HT-29 (cell line): ENCODE results near the gene CCDC28B. TPM values are rescaled to one million over a fixed set of nuclear protein-coding genes. Genes with fewer than 3 reads are reported as not detected.
A peak's percentile ranks its signal among the peaks of the same experiment; 100 is the strongest.
"Not testable (repeated sequence)": the region's sequence is repeated elsewhere in the genome, so short reads cannot be mapped to it uniquely, and the experiment has no call there.

ENCODE experiments used
- DNase-seq: peaks from one replicate; pipeline ENCODE4 v3.0.0-alpha.2; 2015; ENCODE audit warnings: low spot score
- total RNA-seq: library from RNA; depleted of rRNA; stranded (reverse); fragments of >200 nt; shearing (Covaris generic); gene quantifications from 2 replicates; pipeline ENCODE4 v1.2.3, GENCODE V29; 2014; rRNA removed

Gene CCDC28B
- 9.5 and 12.3 TPM in 2 replicates for total RNA-seq

DNA sequence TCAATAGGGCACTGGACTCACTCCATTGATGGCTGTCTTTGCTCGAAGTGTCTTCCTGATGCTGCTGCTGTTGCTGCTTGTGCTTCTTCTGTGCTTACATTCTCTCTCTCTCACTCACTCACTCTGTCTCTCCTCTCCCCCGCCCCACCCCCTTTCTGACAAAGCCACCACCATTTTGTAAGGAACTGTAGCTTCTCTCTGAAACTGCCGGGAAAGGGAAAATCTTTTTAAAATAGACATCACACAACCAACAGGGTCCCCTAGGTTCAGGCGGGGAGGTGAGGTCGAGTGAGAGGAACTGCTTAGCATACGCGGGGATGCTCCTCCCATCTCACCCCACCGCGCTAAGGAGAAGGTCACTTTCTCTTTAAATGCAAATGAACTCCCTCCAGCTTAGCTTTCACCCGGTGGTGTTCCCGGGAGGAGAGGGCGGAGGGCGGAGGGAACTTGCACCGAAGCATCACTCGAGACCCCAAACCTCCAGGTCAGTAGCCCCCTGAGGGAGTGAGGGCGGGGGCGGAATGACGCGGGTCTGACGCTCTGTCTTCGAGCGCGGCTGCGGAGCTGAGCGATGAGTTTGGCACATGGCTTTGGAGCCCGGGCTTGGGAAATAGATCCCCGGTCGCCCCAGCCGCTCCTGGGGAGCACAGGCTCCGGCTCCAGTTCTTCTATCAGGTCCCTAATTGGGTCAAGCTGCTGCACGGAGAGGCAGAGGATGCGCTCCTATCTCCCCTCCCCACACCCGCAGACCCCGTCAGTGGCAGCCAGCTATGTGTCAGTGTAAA is at the start of gene CCDC28B:
Gene CCDC28B (plus strand): TSS at position 370 of the 785 bp plus-strand sequence. CDS start 1,341 bp downstream, outside the sequence.
- peak; percentile 53 for DNase-seq

DNA sequence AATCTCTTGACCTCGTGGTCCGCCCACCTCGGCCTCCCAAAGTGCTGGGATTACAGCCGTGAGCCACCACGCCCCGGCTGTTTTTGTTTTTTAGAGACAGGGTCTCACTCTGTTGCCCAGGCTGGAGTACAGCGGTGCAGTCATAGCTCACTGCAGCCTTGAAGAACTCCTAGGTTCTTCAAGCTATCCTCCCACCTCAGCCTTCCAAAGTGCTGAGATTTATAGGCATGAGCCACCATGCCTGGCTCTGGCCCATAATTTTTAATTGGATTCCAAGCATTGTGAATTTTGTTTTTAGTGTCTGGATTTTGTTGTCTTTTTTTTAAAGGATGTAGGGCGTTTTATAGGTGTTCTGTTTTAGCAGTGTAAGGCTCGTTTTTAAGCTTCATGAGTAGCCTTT is 49.5 kb upstream of the CCDC28B start:
- no peak for DNase-seq

DNA sequence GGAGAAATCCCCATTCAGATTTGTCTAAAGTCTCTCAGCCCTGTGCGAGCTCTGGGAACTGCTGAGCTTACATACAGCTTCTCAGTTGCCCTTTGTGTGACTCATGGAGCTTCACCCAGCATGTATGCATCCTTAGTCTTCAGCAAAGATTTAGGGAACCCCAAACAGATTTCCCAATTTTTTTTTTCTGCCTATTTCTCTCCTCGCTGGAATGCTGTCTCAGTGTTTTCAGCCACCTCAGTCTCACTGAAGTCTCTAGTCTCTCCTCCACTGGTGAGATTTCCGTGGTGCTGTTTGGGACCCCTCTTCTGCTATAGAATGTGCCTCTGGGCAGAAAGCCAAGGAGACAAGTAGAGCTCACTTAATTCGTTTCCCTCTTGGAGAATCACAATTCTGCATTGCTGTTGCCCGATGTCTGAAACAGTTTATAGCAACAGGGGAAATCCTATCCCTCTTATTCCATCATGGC is 49.0 kb upstream of the CCDC28B start:
- DNase-seq, result no peak

DNA sequence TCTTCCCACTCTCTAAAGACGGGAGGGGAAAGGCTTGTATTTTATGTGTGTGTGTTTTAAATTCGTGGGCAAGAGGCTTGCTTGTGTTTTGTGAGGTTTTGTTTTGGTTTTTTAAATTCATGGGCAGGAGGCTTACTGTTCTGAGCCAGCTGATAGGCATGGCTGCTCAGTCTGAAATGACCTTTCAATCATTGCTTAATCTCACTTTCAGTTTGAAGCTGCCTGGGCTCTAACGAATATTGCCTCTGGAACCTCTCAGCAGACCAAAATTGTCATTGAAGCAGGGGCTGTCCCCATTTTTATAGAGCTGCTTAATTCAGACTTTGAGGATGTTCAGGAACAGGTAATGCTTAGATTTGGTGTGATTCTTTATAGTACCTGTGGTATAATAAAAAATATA is 41.2 kb upstream of the CCDC28B start:
- DNase-seq, result no peak

DNA sequence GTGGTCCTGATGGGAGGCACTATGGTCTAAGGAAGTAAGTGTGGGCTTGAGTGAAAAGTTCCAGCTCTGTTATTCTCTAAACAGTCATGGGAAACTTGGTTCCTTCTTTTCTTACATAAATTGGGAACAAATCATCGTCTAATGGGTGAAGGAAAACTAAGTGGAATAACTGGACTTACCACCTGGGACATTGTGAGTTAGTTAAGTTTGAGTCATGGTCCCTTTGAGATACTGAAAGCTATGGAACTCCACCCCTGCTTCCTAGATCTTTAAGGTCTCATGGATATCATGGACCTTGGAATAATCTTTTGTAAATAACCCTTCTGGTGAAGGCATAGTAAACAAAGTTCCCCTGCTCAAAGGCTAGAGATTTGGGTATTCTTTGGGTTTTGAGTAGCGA is 37.0 kb upstream of the CCDC28B start:
- DNase-seq, result no peak

DNA sequence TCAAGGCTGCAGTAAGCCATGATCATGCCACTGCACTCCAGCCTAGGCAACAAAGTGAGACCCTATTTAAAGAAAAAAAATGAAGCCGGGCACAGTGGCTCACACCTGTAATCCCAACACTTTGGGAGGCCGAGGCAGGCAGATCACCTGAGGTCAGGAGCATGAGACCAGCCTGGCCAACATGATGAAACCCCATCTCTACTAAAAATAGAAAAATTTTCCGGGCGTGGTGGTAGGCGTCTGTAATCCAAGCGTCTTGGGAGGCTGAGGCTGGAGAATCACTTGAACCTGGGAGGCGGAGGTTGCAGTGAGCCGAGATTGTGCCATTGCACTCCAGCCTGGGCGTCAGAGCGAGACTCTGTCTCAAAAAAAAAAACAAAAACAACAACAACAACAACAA is 34.8 kb upstream of the CCDC28B start:
- DNase-seq, result not testable (repeated sequence)

DNA sequence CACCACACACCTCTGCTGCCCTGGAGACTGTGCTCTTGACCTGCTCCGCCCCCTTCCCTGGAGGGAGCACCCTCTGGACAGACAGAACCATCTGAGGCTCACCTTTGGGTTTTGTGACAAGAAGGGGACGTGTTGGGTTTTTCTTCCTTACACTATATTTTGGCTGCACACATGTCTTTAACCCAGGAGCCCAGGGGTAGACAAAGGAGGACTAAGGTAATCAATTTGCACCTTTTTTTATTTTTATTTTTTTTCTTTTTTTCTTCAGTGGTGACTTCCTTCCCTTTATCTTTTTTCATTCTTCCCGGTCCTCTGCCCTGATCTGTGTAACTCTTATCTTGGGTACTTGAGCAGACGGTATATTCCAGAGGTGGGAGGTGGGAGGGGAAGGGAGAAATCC is 29.4 kb upstream of the CCDC28B start:
- DNase-seq, result no peak

DNA sequence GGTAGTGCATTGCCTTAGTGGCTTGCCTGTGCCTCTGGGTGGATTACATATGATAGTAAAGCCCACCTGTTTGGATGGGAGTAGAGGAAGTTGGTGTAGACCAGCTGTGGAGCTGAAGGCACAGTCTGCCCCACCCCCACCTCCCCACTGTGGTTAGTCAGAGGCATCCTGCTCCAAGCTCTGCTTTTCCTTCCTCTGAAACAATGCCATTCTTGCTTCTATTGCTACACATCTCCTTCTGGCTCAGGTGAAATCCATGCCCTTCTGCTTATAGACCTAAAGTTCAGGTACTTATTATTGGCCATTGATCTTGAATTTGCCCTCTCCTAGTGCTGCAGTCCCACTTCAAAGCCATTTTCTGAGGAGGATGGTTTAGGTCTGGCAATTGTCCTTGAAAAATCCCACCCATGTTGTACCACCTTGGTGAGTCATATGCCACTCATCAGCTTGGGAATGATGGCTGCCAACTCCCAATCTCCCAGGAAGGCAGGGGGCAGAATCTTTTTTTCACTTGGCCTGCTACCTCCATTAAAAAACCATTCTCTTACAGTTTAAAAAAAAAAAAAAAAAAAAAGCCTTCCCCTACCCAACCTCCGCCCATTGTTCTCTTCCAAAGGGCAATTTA is 27.7 kb upstream of the CCDC28B start:
- DNase-seq, result no peak

DNA sequence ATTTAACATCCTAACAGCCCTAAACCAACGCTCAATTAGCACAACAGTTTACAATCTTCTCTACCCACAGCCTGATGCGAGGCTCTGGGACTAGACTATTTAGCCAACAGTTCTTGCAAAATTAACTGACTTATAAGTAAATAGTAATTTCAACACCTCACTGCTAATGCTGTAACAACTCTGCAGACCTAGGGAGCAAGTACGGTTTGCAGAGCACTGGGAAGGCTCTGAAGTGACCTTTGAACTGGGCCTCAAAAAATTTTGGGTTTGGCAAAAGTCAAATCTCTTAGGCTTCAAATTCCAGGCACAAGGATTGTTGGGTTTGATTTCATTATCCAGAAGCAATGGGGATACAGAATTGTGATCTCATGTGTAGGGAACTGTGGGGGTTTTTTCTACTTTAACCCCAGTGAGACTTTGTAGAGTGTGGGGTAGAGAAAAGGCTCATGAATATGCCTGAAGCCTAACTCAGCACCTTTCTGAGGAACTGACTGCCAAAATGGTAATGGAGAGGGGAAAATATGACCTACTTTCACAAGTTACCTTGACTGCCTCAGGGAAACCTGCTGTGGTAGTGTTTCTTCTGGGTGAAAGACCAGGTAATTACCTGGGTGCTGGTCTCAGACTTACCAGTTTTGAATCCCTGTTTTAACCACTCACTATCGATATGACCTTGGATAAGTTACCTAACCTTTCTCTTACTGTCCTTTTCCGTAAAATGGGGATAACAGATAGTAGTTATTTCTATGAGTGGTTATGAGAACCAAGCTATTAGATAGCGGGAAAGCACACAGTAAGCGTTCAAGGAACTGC is 21.8 kb upstream of the CCDC28B start:
- DNase-seq, result no peak

DNA sequence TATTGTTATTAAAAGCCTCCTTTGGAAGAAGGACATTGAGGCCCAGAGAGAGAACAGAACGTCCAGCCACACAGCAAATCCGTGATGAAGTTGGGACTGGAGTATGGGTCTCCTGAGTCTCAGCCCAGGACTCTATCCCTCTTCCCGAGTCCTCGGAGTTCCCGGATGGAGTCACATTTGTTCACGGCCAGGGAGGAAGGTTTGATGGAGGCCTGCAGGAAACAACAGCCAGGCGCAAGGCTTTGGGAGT is 21.3 kb upstream of the CCDC28B start:
- DNase-seq, result no peak

DNA sequence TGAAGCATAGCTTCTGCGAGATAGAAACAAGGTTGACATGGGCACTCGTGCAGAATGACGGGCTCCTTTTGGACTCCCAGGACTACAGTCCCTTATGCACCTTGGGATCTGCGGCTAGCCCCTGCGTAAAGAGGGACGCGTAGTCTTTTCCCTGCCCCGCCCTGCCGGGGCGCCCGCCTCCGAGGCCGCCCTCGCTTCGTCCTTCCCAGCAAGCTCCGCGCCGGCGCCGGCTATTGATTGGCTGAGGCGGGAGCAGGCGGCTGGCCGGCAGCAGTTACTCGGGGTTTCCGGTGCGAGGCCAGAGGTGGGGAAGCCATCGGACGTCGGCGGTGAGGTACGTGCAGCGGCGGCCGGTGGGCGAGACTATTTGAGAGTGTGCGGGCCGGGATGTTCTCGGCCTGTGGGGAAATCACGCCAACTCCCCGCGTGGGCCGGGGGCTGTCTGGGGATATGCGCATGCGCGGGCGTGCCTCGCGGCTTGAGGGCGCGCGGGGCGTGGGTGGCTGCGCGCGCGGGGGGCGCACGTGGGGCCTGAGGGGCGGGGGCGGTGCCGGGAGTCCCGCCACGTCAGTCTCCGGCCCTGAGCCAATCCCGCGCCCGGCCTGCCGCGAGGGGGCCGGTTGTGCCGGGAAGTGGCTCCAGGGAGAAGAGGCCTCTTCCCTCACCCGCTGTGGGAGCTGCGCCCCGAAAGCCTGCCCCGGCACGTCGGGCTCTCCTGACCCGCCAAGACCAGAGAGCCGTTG is 20.8 kb upstream of the CCDC28B start, which contains the start of gene TXLNA:
Gene TXLNA (plus strand): TSS at position 233 of the 743 bp plus-strand sequence. CDS start 671 bp downstream, outside the sequence.
- peak; percentile 91 for DNase-seq

DNA sequence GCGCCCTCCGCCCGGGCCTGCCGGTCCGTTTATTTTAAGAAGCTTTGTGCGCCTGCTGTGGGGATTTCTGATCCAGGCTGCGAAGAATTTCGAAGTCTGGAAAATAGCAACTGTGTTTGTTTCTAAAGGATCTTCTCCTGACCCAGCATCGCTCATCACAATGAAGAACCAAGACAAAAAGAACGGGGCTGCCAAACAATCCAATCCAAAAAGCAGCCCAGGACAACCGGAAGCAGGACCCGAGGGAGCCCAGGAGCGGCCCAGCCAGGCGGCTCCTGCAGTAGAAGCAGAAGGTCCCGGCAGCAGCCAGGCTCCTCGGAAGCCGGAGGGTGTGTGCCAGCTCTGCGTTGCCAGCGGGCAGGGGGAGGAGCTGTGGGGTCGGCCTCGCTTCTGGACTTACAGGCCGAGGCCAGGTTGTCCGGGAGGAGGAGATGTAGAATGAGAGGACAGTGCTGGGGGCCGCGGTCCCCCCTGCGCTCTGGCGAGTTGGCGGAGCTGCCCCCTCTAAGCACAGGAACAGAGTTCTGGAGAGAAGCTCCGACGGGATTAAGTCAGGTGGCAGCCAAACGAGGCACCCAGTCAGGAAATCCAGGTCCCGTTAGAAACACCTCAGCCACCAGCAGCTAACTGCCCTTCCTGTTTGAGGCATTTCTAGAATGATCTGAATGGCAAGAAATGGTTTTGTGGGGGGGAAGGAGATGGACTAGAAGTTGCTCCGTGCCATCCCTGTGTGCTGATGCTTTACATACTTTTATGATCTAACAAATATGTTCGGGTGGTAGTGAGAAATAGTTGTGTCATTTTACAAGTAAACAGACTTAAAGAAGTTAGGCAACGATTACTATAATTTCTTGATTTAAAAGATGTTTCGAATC is 20.0 kb upstream of the CCDC28B start:
- DNase-seq, result peak; percentile 51

DNA sequence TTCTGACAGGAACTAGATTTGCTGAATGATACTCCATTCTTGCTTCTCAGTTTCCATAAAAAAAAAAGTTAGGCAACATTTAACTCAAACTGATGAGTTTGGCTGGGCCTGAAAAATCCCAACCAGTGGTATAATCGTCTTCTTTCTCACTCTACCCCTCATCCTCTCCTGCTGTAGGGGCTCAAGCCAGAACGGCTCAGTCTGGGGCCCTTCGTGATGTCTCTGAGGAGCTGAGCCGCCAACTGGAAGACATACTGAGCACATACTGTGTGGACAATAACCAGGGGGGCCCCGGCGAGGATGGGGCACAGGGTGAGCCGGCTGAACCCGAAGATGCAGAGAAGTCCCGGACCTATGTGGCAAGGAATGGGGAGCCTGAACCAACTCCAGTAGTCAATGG is 19.3 kb upstream of the CCDC28B start:
- DNase-seq, result no peak

DNA sequence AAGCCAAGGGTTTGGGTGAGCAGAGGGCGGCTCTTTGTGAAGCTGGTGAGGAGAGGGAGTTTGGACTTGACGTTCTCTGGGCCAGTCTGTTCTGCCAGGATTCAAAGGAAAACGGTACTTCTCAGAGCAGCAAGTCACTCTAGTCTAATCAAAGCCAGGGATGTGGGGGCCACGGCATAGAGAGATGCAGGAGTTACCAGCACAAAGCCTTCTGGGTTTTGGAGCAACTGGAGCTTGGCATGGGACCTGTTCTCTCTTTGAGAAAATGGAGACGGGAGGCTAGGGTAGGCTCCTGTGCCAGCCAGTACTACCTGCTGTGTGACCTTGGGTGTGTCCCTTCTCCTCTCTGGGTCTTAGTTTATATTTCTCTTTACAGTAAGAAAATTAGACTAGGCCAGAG is 18.8 kb upstream of the CCDC28B start:
- no peak for DNase-seq

DNA sequence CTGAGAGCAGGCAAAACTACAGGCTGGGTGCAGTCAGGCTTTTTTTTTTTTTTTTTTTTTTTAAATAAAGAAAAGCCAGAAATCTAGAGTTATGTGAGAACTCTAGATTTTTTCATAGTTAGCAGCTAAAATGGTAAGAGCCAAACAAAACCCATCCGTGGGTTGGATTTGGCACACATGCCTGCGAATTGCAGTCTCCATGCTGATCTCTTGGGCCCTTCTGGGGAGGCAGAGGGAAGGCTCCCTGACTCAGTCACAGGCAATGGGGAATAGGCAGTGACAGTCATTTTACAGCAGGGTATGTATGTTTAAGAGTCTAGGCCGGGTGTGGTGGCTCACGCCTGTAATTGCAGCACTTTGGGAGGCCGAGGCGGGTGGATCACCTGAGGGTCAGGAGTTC is 18.3 kb upstream of the CCDC28B start:
- no peak for DNase-seq

DNA sequence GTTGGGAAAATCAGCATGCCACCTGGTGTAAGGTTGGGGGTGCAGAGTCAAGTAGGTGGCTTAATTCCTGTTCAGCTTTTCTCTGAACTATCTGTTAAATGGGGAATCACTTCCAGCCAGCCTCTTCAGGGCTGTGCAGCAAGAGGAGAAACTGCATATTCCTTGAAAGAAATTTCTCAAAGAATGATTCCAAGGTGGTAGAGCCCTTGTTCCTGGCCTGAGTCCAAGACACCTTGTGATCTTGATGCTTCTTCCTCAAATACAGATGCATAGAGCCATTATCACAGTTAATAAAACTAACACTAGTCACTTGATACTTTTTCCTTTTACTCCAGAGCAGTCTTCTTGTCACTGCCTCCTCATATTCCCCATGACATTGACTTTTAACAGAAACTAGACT is 15.7 kb upstream of the CCDC28B start:
- DNase-seq, result no peak

DNA sequence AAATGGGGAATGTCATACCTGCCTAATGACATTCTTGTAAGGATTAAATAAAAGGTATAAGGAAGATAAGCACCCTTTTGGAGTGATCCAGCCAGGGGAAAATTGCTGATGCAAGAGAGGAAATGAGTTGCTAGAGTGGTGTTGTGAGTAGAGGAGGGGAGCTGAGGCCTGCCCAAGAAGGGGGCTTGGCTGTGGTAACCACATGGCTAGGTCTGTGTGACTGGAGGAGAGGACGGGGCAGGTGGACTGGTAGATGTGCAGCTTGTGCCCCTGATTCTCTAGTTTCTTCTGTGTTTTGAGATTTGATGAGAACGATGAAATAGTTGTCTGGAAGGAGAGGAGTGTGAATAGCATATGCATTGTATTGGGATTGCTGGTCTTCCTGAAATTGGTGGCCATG is 14.3 kb upstream of the CCDC28B start:
- no peak for DNase-seq

DNA sequence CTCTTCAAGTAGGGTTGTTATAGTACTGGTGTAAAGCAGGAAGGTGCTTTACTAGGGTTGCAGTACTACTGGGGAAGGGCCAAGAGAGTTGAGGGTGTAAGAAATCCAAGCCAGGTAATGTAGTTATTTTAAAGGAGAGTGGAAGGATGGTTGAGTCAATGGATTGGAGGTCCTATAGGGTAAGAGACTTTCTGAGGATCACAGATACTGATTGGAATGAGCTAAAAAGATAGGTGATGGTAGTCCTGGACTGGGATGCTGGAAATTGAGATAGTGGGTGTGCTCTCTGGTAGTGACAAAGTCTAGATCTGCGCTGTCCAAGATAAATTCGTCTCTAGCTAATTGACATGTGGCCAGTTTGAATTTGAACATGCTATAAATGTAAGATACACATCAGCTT is 13.9 kb upstream of the CCDC28B start:
- no peak for DNase-seq

DNA sequence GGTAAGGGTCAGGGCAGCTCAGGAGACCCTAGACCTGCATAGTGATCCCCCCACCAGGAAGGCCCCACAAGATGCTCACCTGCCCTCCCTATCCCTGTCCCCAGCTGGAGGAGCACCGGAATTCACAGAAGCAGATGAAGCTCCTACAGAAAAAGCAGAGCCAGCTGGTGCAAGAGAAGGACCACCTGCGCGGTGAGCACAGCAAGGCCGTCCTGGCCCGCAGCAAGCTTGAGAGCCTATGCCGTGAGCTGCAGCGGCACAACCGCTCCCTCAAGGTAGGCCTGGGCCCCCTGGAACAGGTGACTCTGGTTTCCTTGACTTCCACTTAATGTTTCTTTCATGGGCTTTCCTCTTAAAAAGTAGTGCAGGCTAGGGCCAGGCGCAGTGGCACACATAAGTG is 12.5 kb upstream of the CCDC28B start:
- DNase-seq, result no peak

DNA sequence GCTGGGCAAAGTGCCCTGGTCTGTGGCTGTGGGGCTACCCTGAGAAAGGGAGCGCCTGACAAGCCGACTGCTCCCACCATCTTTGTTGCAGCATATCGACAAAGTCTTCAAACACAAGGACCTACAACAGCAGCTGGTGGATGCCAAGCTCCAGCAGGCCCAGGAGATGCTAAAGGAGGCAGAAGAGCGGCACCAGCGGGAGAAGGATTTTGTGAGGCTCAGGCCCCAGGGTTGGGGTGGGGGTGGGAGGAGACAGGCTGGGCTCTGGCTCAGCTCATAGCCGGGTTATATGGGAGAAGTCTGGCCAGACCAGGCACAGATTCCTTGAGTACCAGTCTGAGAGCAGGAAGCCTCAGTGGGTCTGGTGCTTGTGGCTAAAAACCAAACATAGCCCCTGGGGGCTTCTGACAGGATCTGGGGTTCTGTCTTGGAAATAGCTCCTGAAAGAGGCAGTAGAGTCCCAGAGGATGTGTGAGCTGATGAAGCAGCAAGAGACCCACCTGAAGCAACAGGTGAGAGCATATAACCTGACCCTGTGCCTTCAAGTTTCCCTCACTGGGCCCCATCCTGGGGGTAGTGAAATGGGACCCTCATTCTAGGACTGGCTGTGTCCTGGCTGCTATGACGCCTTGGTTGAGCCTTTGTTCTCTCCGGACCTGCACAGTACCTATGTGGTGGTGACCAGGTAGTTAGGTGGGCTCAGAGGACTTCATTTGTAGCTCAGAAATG is 8.0 kb upstream of the CCDC28B start:
- DNase-seq, result no peak
